LNCaP clone FGC (cell line): ENCODE results near the gene PLEKHG1.

ENCODE experiments used
- DNase-seq: peaks from one replicate; pipeline ENCODE4 v3.0.0-alpha.2; 2011; ENCODE audit warnings: low read depth
- H3K4me3 ChIP-seq: 2 replicates; pipeline ENCODE4 v1.5.1; 2011; ENCODE audit warnings: mild to moderate bottlenecking, low read depth, low read length, control low read depth
- TF ChIP-seq, protein P1 (sequence below): IDR thresholded peaks from 2 replicates; pipeline ENCODE4 v1.5.1; 2012; ENCODE audit warnings: mild to moderate bottlenecking; ENCODE audit not compliant: control insufficient read depth, insufficient read depth; ENCODE audit errors: extremely low read depth

Gene PLEKHG1

DNA sequence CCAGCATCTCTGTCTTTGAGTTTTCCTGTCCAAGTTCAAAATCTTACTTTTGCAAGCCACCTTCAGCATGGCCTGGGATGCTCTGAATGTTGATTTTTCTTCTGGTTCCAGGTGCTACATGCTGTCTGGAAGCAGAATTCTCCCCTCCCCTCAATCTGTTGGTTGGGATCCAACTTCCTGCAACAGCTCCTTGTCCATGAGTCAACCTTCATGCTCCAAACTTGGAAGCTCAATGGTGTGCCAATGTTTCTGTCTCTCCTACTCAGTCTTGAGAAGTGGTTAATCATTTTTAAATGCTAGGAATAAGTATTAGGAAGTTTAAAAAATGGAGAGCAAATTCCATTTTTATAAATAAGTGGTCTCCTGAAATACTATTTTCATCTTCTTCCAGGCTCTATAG lies 33.2 kb upstream of the PLEKHG1 start:
- no peak for DNase-seq
- TF ChIP-seq, protein P1, sequence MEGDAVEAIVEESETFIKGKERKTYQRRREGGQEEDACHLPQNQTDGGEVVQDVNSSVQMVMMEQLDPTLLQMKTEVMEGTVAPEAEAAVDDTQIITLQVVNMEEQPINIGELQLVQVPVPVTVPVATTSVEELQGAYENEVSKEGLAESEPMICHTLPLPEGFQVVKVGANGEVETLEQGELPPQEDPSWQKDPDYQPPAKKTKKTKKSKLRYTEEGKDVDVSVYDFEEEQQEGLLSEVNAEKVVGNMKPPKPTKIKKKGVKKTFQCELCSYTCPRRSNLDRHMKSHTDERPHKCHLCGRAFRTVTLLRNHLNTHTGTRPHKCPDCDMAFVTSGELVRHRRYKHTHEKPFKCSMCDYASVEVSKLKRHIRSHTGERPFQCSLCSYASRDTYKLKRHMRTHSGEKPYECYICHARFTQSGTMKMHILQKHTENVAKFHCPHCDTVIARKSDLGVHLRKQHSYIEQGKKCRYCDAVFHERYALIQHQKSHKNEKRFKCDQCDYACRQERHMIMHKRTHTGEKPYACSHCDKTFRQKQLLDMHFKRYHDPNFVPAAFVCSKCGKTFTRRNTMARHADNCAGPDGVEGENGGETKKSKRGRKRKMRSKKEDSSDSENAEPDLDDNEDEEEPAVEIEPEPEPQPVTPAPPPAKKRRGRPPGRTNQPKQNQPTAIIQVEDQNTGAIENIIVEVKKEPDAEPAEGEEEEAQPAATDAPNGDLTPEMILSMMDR, result no peak
- no peak overlapping the region for H3K4me3 ChIP-seq

DNA sequence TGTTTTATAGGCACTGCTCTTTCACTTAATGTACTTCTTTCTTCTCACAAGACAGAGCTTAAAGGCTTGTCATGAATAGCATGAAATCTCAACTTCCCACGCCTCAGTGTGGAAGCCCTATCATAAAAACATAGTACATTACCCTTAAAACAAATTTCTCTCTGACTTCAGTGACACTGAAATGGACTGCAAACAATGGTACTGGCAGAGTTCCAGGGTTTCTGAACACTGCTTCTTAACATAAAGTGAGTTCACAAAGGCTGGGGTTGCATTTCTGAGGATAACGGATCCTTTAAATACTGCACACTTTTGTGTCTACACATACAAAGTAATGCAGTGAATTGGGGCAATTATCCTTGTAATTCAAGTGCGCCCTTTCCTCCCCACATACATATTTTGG lies 32.3 kb upstream of the PLEKHG1 start:
- DNase-seq, result no peak
- TF ChIP-seq, protein P1, result no peak
- no peak overlapping the region for H3K4me3 ChIP-seq

DNA sequence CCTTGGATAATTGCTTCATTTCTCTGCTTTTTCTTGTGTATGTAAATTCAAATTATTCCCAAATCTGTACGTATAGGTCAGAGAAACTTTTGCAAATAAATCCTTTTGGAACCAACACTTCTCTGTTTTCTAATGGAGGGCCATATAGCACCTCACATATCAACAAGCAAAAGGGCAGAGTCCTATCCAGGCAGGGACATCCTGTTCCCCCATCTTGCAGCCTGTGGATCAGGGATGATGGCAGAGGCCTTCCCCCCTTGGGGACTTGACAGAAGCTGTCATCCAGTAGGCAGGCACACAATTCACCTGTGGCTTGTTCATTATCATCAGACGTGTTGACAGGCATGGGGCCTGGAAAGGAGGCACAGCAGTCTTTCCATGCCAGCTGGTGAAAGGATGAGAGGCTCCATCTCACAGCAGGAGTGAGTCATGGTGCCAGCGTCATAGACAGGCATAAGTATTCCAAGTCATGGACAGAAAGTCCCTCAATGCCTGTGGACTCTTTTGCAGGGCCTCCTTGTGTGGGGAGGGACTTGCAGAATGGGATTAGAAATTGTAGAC lies 31.8 kb upstream of the PLEKHG1 start:
- TF ChIP-seq, protein P1, result no peak
- H3K4me3 ChIP-seq, result no peak overlapping the region
- no peak for DNase-seq

DNA sequence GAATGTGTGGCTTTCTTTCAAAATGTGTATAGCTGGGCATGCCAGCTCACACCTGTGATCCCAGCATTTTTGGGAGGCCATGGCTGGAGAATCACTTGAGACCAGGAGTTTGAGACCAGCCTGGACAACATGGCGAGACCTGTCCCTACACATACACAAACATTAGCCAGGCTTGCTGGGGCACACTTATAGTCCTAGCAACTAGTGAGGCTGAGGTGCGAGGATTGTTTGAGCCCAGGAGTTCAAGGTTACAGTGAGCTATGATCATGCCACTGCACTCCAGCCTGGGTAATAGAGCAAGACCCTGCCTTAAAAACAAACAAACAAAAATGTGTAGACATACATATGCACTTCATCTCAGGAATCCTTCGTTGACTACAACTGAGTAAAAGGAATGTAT lies 31.1 kb upstream of the PLEKHG1 start:
- TF ChIP-seq, protein P1, result no peak
- H3K4me3 ChIP-seq, result no peak overlapping the region
- no peak for DNase-seq

DNA sequence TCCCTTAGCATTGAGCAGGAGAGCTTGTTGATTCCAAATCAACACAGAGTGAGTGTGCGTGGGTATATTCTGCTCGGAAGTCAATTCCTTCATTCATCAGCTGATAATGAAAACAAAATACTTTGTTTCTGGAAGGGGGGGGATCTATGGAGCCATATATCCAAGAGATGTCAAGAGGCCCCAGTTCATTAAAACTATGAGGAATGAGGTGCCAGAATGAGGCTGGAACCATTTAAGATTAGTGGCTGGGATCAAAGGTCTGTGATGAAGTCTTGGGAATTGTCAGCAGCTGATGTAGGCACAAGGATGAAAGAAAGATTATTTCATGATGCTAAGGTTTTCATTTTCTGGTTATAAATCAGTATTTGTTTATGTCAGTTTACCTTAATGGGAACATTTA lies 30.5 kb upstream of the PLEKHG1 start:
- DNase-seq, result no peak
- no peak overlapping the region for H3K4me3 ChIP-seq
- TF ChIP-seq, protein P1, result no peak

DNA sequence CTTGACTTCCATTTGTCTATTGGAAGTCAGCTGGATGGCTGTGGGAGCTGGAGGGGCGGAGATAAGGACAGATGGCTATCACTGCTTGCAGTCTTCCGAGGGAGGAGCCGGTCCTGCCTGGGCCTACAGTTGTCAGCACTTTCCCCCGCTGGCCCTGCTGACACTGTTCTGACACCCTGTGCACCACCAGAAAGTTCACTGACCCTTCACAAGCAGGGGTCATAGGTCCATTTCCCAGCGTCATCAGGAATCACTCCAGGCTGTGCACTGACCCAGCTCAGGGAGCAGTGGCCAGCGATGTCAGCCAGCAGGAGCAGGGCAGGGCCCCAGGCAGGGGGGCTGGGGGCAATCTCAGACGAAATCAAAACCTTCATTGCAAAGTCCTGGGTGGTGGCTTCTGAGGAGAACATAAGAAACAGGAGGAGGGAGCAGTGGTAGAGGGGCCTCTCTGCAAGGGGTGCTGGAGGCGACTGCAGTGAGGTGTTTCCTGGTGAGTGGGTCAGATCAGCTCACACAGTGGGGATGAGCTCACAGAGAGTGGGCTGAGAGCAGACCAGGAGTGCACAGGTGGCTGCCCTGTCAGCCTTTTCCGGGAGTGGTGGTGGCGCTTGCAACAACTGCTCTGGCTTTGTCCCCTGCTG lies 26.5 kb upstream of the PLEKHG1 start:
- H3K4me3 ChIP-seq, result no peak overlapping the region
- TF ChIP-seq, protein P1, result no peak
- no peak for DNase-seq

DNA sequence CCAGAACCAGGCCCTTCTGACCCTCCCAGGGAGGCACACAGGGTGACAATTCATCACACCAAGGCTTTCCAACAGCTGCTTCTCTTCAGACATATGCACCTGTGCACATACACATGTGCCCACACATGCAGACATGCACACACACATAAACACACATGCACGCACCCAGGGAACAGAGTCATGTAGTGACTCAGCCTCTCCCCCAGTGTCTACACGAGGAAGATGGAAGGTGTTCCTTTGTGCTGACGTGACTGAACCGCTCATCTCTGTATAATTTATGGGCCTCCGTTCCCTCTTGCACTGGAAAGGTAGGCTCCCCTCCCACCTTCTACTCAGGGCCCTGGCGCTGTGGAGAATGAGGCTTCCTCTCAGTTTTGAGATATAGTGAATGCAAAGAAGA lies 23.8 kb upstream of the PLEKHG1 start:
- no peak overlapping the region for H3K4me3 ChIP-seq
- DNase-seq, result no peak
- TF ChIP-seq, protein P1, result no peak
